ENCODE measurements around the gene NBPF11. TPM values are rescaled to one million over a fixed set of nuclear protein-coding genes. Genes with fewer than 3 reads are reported as not detected.
"Not testable (repeated sequence)": the region's sequence is repeated elsewhere in the genome, so short reads cannot be mapped to it uniquely, and the experiment has no call there.

Gene NBPF11, protein sequence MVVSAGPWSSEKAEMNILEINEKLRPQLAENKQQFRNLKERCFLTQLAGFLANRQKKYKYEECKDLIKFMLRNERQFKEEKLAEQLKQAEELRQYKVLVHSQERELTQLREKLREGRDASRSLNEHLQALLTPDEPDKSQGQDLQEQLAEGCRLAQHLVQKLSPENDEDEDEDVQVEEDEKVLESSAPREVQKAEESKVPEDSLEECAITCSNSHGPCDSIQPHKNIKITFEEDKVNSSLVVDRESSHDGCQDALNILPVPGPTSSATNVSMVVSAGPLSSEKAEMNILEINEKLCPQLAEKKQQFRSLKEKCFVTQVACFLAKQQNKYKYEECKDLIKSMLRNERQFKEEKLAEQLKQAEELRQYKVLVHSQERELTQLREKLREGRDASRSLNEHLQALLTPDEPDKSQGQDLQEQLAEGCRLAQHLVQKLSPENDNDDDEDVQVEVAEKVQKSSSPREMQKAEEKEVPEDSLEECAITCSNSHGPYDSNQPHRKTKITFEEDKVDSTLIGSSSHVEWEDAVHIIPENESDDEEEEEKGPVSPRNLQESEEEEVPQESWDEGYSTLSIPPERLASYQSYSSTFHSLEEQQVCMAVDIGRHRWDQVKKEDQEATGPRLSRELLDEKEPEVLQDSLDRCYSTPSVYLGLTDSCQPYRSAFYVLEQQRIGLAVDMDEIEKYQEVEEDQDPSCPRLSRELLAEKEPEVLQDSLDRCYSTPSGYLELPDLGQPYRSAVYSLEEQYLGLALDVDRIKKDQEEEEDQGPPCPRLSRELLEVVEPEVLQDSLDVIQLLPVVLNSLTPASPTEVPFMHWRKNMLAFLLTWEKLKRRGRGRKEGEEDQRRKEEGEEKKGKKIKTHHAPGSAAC
- total RNA-seq = 10 to 100 TPM; 30.4 to 30.6 TPM
- 1 to 10 TPM; 1.1 to 6.2 (median 1.8) TPM for polyA plus RNA-seq
- total RNA-seq = 11.1 to 57.6 (median 24.2) reads per million in 6 experiments

DNA sequence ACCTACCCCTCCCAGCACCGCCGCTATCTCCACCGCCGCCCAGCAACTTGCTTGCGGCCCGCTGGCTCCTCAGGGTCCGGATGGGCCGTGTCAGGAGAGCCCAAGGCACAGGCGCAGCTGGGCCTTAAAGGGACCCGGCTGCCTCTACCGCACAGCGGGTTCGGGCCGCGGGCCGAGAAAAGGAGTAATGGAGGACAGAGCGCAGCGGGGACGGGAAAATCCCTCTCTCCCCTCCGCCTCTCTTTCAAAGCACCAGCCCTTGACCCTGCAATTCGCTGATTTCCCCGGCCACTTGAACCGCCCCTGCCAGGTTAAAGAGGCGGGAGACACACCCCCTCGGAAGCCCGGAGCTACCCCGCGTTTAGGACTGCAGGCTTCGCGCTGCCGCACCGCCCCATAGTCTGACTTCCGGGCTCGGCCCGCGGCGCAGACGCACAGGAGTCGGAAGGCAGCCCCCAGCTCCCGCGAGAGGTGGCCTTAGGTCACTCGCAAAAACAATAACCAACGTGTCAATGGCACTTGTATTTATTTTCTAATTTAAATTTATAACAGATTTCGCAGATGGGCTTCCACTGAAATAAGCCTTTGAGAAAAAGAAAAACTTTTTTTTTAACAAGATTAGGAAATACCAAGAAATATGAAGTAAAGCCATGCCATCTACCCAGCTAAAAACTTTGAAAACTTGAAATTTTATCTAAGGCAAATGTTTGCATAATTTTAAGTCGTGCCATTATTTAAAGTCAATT is at the start of gene NBPF11:
Gene NBPF11 (minus strand): TSS at position 371 of the 746 bp plus-strand sequence. CDS start 25,278 bp downstream, outside the sequence.
- not testable (repeated sequence) for H3K27me3 Mint-ChIP-seq, H3K9me3 Mint-ChIP-seq, H3K36me3 Mint-ChIP-seq
- Mint-ChIP-seq H3K4me3 (peak within 1 kb of the TSS; percentile 95 to 98 (median 97)), H3K4me1 (peaks cover 2 to 24% (median 16%) of the 10 kb centered on the region in 4 donors), H3K27ac (peak within 1 kb of the TSS; percentile 88 to 97 (median 96))
- ATAC-seq (peak; percentile 93 to 94), DNase-seq (peak; percentile 68 to 90 (median 80))
- POLR2A ChIA-PET = interaction anchor here (0.6 kb wide), 1 partner anchor 128 kb away, joined by 4 read pairs; no protein-coding TSS in a partner anchor

- H3K36me3 Mint-ChIP-seq, DNase-seq, H3K4me3 Mint-ChIP-seq, H3K27ac Mint-ChIP-seq, H3K9me3 Mint-ChIP-seq, POLR2A ChIA-PET, ATAC-seq, H3K27me3 Mint-ChIP-seq, H3K4me1 Mint-ChIP-seq: not testable (repeated sequence)
Measured at GRCh38 chr1:148197396-148197795, 45.3 kb upstream of the NBPF11 start.

GRCh38 chr1:148196949-148197348 is 44.9 kb upstream of the NBPF11 start:
- H3K4me3 Mint-ChIP-seq, H3K27ac Mint-ChIP-seq, H3K9me3 Mint-ChIP-seq, H3K4me1 Mint-ChIP-seq, H3K36me3 Mint-ChIP-seq, DNase-seq, H3K27me3 Mint-ChIP-seq, POLR2A ChIA-PET: not testable (repeated sequence)
- ATAC-seq = peak; percentile 94 to 95

- H3K4me1 Mint-ChIP-seq, H3K27ac Mint-ChIP-seq, ATAC-seq, H3K4me3 Mint-ChIP-seq, H3K27me3 Mint-ChIP-seq, H3K36me3 Mint-ChIP-seq, POLR2A ChIA-PET, H3K9me3 Mint-ChIP-seq, DNase-seq: not testable (repeated sequence)
Measured at GRCh38 chr1:148195115-148195514, 43.0 kb upstream of the NBPF11 start.

- ATAC-seq, POLR2A ChIA-PET: not testable (repeated sequence)
Measured at GRCh38 chr1:148188768-148189167, 36.7 kb upstream of the NBPF11 start.

DNA sequence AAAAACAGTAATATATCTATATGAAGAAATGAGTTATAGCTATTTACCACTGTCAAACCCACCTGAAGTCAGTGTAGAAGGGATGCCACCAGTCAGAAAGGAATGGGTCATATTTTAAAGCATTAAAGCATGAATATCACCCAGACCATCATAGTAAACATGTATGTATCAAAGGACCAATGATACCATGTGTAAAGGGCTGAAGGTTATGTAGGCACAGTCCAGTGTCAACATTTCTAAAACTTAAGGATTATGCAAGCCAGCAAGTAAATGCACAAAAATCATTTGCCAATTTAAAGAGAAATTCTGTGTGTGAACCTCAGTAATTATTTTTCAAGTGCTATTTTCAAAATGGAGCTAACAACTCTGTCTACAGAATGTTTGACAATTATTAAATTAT is 26.6 kb upstream of the NBPF11 start:
- ATAC-seq, H3K9me3 Mint-ChIP-seq, H3K4me1 Mint-ChIP-seq, H3K36me3 Mint-ChIP-seq, H3K27me3 Mint-ChIP-seq, DNase-seq, H3K27ac Mint-ChIP-seq, POLR2A ChIA-PET, H3K4me3 Mint-ChIP-seq: not testable (repeated sequence)

More at GRCh38 chr1:148188768-148189167, 36.7 kb upstream of the NBPF11 start:
- DNase-seq, H3K36me3 Mint-ChIP-seq, H3K4me1 Mint-ChIP-seq, H3K4me3 Mint-ChIP-seq, H3K9me3 Mint-ChIP-seq, H3K27me3 Mint-ChIP-seq: not testable (repeated sequence)
- peak overlapping the region in 1 of 10 donors; percentile 19 for H3K27ac Mint-ChIP-seq

DNA sequence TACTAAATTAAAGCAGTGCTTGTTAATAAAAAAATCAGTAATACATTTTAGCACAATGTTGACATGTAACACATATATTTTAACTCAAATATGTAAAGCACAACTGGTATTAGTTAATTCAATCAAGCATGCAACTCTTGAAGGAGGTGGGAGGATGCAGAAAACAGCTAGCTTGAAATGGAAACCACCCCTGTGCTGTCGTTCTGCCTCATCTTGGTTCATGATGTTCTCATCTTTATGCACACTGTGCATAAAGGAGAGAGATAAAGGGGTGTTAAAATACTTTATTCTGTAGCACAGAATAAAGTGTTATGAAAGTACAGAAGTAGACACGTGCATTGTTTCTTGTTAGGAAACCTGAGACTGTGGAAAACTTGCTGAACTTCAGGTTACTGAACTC is 23.3 kb upstream of the NBPF11 start:
- H3K4me1 Mint-ChIP-seq, H3K9me3 Mint-ChIP-seq, DNase-seq, H3K36me3 Mint-ChIP-seq, H3K4me3 Mint-ChIP-seq, POLR2A ChIA-PET, H3K27me3 Mint-ChIP-seq, H3K27ac Mint-ChIP-seq, ATAC-seq: not testable (repeated sequence)

DNA sequence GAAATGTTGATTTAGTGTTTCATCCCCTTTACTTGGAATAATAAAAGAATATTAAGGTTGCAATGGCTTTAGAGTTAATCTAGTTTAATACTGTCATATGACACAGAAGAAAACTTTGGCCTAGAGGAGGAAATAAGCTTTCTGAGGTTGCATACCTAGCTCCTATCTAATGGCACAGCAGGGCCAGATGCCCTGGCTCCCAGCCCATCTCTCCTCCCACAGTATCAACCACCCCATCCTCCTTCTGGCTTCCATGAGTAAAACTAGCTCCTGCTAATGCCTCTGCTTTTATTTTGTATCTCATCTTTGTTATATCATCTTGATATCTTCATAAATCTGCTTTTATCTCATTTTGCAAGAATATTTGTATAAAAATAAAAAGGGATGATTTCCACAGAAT is 19.9 kb upstream of the NBPF11 start:
- DNase-seq, H3K4me3 Mint-ChIP-seq, H3K36me3 Mint-ChIP-seq, H3K9me3 Mint-ChIP-seq, H3K27ac Mint-ChIP-seq, POLR2A ChIA-PET, H3K4me1 Mint-ChIP-seq, ATAC-seq: not testable (repeated sequence)
- H3K27me3 Mint-ChIP-seq = peaks cover 0 to 12% (median 1%) of the 10 kb centered on the region in 5 donors

GRCh38 chr1:148166558-148167492 is 14.7 kb upstream of the NBPF11 start:
- POLR2A ChIA-PET = no interaction called here
- H3K4me3 Mint-ChIP-seq = no peak overlapping the region
- H3K4me1 Mint-ChIP-seq = no peaks in the 10 kb centered on the region
- peaks cover under 1 to 16% (median 2%) of the 10 kb centered on the region in 5 donors for H3K27me3 Mint-ChIP-seq
- no peaks in the 10 kb centered on the region for H3K36me3 Mint-ChIP-seq
- no peaks in the 10 kb centered on the region for H3K9me3 Mint-ChIP-seq
- no peak for ATAC-seq
- H3K27ac Mint-ChIP-seq = no peak overlapping the region
- no peak for DNase-seq

DNA sequence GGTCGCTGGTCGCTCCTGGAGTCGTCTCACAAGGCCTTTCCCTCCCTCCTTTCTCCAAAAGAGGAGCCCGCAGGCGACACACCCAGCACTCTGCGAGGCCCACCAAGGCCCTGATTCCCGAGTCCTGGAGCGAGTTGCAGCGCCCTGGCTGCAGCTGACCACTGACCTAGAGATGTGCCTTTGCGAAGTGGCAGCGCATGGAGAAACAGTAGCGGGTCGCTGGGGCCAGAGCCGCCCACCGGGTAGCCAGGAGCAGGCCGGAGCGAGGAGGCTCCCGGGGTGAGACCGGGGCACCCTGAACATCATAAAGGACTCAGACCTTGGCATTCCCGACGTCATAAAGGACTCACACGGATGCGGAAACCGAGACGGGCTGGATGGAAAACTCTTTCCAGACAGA is 10.3 kb upstream of the NBPF11 start:
- POLR2A ChIA-PET = no interaction called here
- DNase-seq (no peak), ATAC-seq (no peak)
- Mint-ChIP-seq H3K9me3 (no peaks in the 10 kb centered on the region), H3K4me3 (no peak overlapping the region), H3K27me3 (peaks cover 8 to 40% (median 20%) of the 10 kb centered on the region in 5 donors), H3K4me1 (peaks cover 5 to 11% (median 7%) of the 10 kb centered on the region in 4 donors), H3K27ac (peak overlapping the region in 1 of 10 donors; percentile 24), H3K36me3 (no peaks in the 10 kb centered on the region)

DNA sequence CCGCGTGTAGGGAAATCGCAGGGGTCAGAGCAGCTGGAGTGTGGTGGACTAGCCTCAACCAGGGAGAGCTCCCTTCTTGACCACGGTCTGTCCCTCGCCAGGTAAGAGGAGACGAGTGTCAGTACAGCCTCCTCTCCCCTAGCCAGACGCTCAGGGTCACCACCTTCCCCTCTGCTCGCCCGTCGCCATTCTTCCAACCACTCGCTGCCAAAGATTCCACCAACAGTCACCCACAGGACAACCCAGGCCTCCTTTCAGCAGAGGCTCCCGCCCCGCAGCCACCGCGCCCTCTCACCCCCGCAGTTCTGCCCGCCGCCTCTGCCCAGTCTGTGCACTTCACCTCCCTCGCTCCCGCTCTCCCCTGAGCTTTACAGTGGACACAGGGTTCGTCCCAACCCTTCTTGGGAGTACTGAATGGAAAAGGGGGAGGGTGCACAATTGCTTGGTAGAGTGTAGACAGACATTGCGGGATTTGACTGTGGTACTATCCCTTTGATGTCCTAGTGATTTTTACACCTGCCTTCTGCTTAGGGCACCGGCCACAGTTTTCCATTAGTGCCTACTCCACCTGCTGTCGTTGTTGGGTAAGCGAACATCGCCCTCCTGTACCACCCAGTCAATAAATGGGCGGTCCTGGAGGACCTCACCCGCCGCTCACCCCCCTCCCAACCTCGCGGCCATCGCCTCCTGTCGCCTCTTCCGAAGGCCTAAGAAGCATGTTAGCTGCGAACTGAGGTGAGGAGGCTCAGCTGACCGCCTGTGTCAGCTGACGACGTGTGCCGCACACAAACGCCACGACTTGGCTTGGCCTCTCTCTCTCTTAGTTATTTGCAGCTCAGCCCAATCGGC is 9.2 kb upstream of the NBPF11 start:
- H3K36me3 Mint-ChIP-seq = no peaks in the 10 kb centered on the region
- H3K27me3 Mint-ChIP-seq = peaks cover 3 to 40% (median 20%) of the 10 kb centered on the region in 5 donors
- H3K4me3 Mint-ChIP-seq = no peak overlapping the region
- ATAC-seq (no peak), DNase-seq (no peak)
- H3K4me1 Mint-ChIP-seq = peaks cover 5 to 11% (median 8%) of the 10 kb centered on the region in 4 donors
- no peaks in the 10 kb centered on the region for H3K9me3 Mint-ChIP-seq
- peak overlapping the region in 1 of 10 donors; percentile 62 for H3K27ac Mint-ChIP-seq
- POLR2A ChIA-PET = no interaction called here
